HepG2 (cell line): ENCODE measurements around the gene CHST6. TPM values are rescaled to one million over a fixed set of nuclear protein-coding genes. Genes with fewer than 3 reads are reported as not detected.
A peak's percentile ranks its signal among the peaks of the same experiment; 100 is the strongest.

ENCODE experiments used
- CCDC6 ChIP-seq: sonication (generic); formaldehyde crosslinking; IDR thresholded peaks from 2 replicates; pipeline ENCODE4 v1.8.1; 2022; ENCODE audit warnings: mild to moderate bottlenecking, missing genetic modification reagents, moderate library complexity
- CEBPG ChIP-seq: IDR thresholded peaks from 2 replicates; pipeline ENCODE4 v1.6.1; 2016
- EEA1 ChIP-seq: sonication (generic); formaldehyde crosslinking; IDR thresholded peaks from 2 replicates; pipeline ENCODE4 v1.5.1; 2020; ENCODE audit warnings: mild to moderate bottlenecking, missing genetic modification reagents, borderline replicate concordance
- FOXP4 ChIP-seq: sonication (generic); formaldehyde crosslinking; IDR thresholded peaks from 2 replicates; pipeline ENCODE4 v1.4.0; 2020; ENCODE audit warnings: missing genetic modification reagents
- GATAD1 ChIP-seq: IDR thresholded peaks from 2 replicates; pipeline ENCODE4 v1.6.1; 2016; ENCODE audit warnings: missing genetic modification reagents, missing compliant biosample characterization
- MAFG ChIP-seq: sonication (generic); formaldehyde crosslinking; IDR thresholded peaks from 2 replicates; pipeline ENCODE4 v1.5.1; 2020; ENCODE audit warnings: mild to moderate bottlenecking, missing genetic modification reagents
- MEF2D ChIP-seq: sonication (generic); formaldehyde crosslinking; IDR thresholded peaks from 2 replicates; pipeline ENCODE4 v1.5.1; 2020; ENCODE audit warnings: mild to moderate bottlenecking, missing genetic modification reagents
- NFIC ChIP-seq: IDR thresholded peaks from 2 replicates; pipeline ENCODE4 v1.6.1; 2012; ENCODE audit warnings: mild to moderate bottlenecking, low read length, inconsistent platforms
- NFRKB ChIP-seq: fragments of 450-650 bp; IDR thresholded peaks from 2 replicates; pipeline ENCODE4 v1.6.1; 2017
- NRL ChIP-seq: sonication (generic); formaldehyde crosslinking; IDR thresholded peaks from 2 replicates; pipeline ENCODE4 v1.5.0; 2020; ENCODE audit warnings: missing genetic modification reagents, mild to moderate bottlenecking, moderate library complexity, borderline replicate concordance
- SMARCE1 ChIP-seq: fragments of 450-650 bp; IDR thresholded peaks from 2 replicates; pipeline ENCODE4 v1.6.1; 2017; ENCODE audit warnings: borderline replicate concordance
- TFDP1 ChIP-seq: IDR thresholded peaks from 2 replicates; pipeline ENCODE4 v1.6.1; 2016; ENCODE audit warnings: missing compliant biosample characterization, missing genetic modification reagents, borderline replicate concordance
- TOE1 ChIP-seq: sonication (generic); formaldehyde crosslinking; IDR thresholded peaks from 2 replicates; pipeline ENCODE4 v1.4.0; 2020; ENCODE audit warnings: mild to moderate bottlenecking, missing genetic modification reagents
- TOPORS ChIP-seq: sonication (generic); formaldehyde crosslinking; IDR thresholded peaks from 2 replicates; pipeline ENCODE4 v1.8.0; 2023; ENCODE audit warnings: mild to moderate bottlenecking, missing genetic modification reagents
- ZBTB8A ChIP-seq: sonication (generic); formaldehyde crosslinking; IDR thresholded peaks from 2 replicates; pipeline ENCODE4 v1.4.0; 2020; ENCODE audit warnings: mild to moderate bottlenecking, low read depth, missing genetic modification reagents, borderline replicate concordance
- ZNF235 ChIP-seq: sonication (generic); formaldehyde crosslinking; IDR thresholded peaks from 2 replicates; pipeline ENCODE4 v1.8.1; 2023; ENCODE audit warnings: mild to moderate bottlenecking, missing genetic modification reagents, borderline replicate concordance
- ZNF44 ChIP-seq: sonication (generic); formaldehyde crosslinking; IDR thresholded peaks from 2 replicates; pipeline ENCODE4 v1.5.1; 2020; ENCODE audit warnings: mild to moderate bottlenecking, missing genetic modification reagents
- ZNF549 ChIP-seq: sonication (generic); formaldehyde crosslinking; IDR thresholded peaks from 2 replicates; pipeline ENCODE4 v1.5.0; 2020; ENCODE audit warnings: missing genetic modification reagents
- ZNF556 ChIP-seq: sonication (generic); formaldehyde crosslinking; IDR thresholded peaks from 2 replicates; pipeline ENCODE4 v1.4.0; 2020; ENCODE audit warnings: mild to moderate bottlenecking, missing genetic modification reagents, borderline replicate concordance
- ZZZ3 ChIP-seq: sonication (generic); formaldehyde crosslinking; IDR thresholded peaks from 2 replicates; pipeline ENCODE4 v1.4.0; 2020; ENCODE audit warnings: missing genetic modification reagents, mild to moderate bottlenecking, borderline replicate concordance
- polyA plus RNA-seq, 8 experiments: library from polyadenylated mRNA; depleted of rRNA in 3 of 8; stranded (reverse) in 7 of 8; unstranded in 1 of 8; fragments of >200 nt; fragmentation: Illumina TruSeq in 4 of 8; extraction: Trizol in 4 of 8; gene quantifications; 2 replicates each; pipeline versions ENCODE4 v1.2.1 to v1.2.3, GENCODE V29; 2011 to 2016; ENCODE audit warnings: low read depth in 4 of 8, missing spikeins in 1 of 8, mixed read lengths in 1 of 8; ENCODE audit not compliant: insufficient read depth in 1 of 8
- total RNA-seq, 5 experiments: library from RNA; depleted of rRNA; stranded (reverse); fragments of >200 nt; fragmentation: Illumina TruSeq; extraction: Trizol; gene quantifications; 2 replicates each; pipeline ENCODE4 v1.2.3, GENCODE V29; 2016; ENCODE audit warnings: low read depth in 1 of 5
- TF ChIP-seq, protein P1 (sequence below): sonication (generic); formaldehyde crosslinking; IDR thresholded peaks from 2 replicates; pipeline ENCODE4 v1.4.0; 2020; ENCODE audit warnings: missing genetic modification reagents, borderline replicate concordance
- TF ChIP-seq, protein P2 (sequence below): sonication (generic); formaldehyde crosslinking; IDR thresholded peaks from 2 replicates; pipeline ENCODE4 v1.8.0; 2022; ENCODE audit warnings: mild to moderate bottlenecking, missing genetic modification reagents, moderate library complexity
- TF ChIP-seq, protein P3 (sequence below): sonication (generic); formaldehyde crosslinking; IDR thresholded peaks from 2 replicates; pipeline ENCODE4 v1.9.0; 2022; ENCODE audit warnings: missing genetic modification reagents, mild to moderate bottlenecking, borderline replicate concordance

CHST6 gene
- total and polyA plus RNA-seq, 2 of the 13 experiments (the other 11 are each of a cell fraction or from before 2014, with no cell fraction given) = 0.18 to 0.91 TPM

DNA sequence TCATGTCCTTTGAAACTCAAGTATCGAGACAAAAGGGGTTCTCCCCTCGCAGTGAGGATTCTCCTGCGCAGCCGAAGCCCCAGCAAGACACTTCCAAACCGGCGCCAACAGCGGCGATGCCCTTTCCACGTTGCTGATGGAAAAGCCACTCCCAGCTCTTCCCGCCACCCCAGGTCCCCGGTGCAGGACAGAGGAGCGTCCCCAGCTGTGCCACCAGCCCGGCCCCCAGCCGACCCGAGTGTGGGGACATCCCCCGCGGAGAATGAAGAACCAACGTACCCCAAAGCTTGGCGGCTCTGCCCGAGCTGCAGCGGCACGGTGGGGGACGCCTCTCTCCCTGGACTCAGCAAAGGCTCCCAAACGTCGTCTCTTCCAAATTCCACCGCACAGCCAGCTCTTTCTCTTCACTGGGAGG, 573 bp downstream of the CHST6 start (continued):
- TF ChIP-seq MAFG (CRISPR knock-in tag) = no peak
- no peak for TF ChIP-seq ZNF44 (CRISPR knock-in tag)
- peak; percentile 41; the same call in 1 of the 2 replicates for TF ChIP-seq TFDP1 (CRISPR knock-in tag)
- no peak for TF ChIP-seq CCDC6 (CRISPR knock-in tag)
- no peak for TF ChIP-seq TOE1
- TF ChIP-seq MEF2D = no peak
- 0 out of 2 replicates have a peak, but pooled peaks have one; percentile 18 for TF ChIP-seq NRL (CRISPR knock-in tag)
- no peak for TF ChIP-seq FOXP4
- TF ChIP-seq TOPORS (CRISPR knock-in tag) = no peak
- TF ChIP-seq EEA1 = no peak
- TF ChIP-seq ZNF235 (CRISPR knock-in tag) = no peak
- no peak for TF ChIP-seq ZZZ3 (CRISPR knock-in tag)
- no peak for TF ChIP-seq ZBTB8A
- no peak for TF ChIP-seq SMARCE1
- no peak for TF ChIP-seq CEBPG (CRISPR knock-in tag)
- TF ChIP-seq NFRKB = no peak
- no peak for TF ChIP-seq NFIC
- no peak for TF ChIP-seq ZNF549
- TF ChIP-seq, protein P1, sequence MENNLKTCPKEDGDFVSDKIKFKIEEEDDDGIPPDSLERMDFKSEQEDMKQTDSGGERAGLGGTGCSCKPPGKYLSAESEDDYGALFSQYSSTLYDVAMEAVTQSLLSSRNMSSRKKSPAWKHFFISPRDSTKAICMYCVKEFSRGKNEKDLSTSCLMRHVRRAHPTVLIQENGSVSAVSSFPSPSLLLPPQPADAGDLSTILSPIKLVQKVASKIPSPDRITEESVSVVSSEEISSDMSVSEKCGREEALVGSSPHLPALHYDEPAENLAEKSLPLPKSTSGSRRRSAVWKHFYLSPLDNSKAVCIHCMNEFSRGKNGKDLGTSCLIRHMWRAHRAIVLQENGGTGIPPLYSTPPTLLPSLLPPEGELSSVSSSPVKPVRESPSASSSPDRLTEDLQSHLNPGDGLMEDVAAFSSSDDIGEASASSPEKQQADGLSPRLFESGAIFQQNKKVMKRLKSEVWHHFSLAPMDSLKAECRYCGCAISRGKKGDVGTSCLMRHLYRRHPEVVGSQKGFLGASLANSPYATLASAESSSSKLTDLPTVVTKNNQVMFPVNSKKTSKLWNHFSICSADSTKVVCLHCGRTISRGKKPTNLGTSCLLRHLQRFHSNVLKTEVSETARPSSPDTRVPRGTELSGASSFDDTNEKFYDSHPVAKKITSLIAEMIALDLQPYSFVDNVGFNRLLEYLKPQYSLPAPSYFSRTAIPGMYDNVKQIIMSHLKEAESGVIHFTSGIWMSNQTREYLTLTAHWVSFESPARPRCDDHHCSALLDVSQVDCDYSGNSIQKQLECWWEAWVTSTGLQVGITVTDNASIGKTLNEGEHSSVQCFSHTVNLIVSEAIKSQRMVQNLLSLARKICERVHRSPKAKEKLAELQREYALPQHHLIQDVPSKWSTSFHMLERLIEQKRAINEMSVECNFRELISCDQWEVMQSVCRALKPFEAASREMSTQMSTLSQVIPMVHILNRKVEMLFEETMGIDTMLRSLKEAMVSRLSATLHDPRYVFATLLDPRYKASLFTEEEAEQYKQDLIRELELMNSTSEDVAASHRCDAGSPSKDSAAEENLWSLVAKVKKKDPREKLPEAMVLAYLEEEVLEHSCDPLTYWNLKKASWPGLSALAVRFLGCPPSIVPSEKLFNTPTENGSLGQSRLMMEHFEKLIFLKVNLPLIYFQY (CRISPR knock-in tag) = no peak
- TF ChIP-seq, protein P2, sequence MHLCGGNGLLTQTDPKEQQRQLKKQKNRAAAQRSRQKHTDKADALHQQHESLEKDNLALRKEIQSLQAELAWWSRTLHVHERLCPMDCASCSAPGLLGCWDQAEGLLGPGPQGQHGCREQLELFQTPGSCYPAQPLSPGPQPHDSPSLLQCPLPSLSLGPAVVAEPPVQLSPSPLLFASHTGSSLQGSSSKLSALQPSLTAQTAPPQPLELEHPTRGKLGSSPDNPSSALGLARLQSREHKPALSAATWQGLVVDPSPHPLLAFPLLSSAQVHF (CRISPR knock-in tag) = no peak
- TF ChIP-seq, protein P3, sequence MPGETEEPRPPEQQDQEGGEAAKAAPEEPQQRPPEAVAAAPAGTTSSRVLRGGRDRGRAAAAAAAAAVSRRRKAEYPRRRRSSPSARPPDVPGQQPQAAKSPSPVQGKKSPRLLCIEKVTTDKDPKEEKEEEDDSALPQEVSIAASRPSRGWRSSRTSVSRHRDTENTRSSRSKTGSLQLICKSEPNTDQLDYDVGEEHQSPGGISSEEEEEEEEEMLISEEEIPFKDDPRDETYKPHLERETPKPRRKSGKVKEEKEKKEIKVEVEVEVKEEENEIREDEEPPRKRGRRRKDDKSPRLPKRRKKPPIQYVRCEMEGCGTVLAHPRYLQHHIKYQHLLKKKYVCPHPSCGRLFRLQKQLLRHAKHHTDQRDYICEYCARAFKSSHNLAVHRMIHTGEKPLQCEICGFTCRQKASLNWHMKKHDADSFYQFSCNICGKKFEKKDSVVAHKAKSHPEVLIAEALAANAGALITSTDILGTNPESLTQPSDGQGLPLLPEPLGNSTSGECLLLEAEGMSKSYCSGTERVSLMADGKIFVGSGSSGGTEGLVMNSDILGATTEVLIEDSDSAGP (CRISPR knock-in tag) = 0 out of 2 replicates have a peak, but pooled peaks have one; percentile 40
- TF ChIP-seq GATAD1 = no peak
- TF ChIP-seq ZNF556 = no peak
